Ascending aorta (tissue), 2 donors: ENCODE results near the gene RASGRF1. TPM values are rescaled to one million over a fixed set of nuclear protein-coding genes. Genes with fewer than 3 reads are reported as not detected.

ENCODE experiments used
- DNase-seq, 2 donors: peaks; one replicate each; pipeline ENCODE4 v3.0.0-alpha.2; 2019; ENCODE audit warnings: low spot score in 2 of 2
- H3K27ac ChIP-seq, 2 donors: fragments of 200-600 bp; sonication (generic); one replicate each; pipeline ENCODE4 v1.5.1; 2016 to 2017; ENCODE audit warnings: mild to moderate bottlenecking in 1 of 2
- H3K27me3 ChIP-seq: fragments of 200-600 bp; sonication (generic); one replicate; pipeline ENCODE4 v1.5.1; 2017
- H3K36me3 ChIP-seq, 2 donors: fragments of 200-600 bp; sonication (generic); one replicate each; pipeline ENCODE4 v1.5.1; 2016
- H3K4me1 ChIP-seq, 2 donors: fragments of 200-600 bp; sonication (generic); one replicate each; pipeline ENCODE4 v1.5.1; 2016 to 2017; ENCODE audit warnings: mild to moderate bottlenecking in 1 of 2
- H3K4me3 ChIP-seq, 2 donors: fragments of 200-600 bp; sonication (generic); one replicate each; pipeline ENCODE4 v1.5.1; 2016 to 2017; ENCODE audit warnings: mild to moderate bottlenecking in 1 of 2
- H3K9me3 ChIP-seq, 2 donors: fragments of 200-600 bp; sonication (generic); one replicate each; pipeline ENCODE4 v1.5.1; 2016
- intact Hi-C: fragments of 100-400 bp; cut with DNase I; formaldehyde crosslinking; loops from one replicate; pipeline ENCODE4 v1.15.1; 2023
- total RNA-seq: library from RNA; depleted of rRNA; stranded (reverse); fragments of >200 nt; gene quantifications from one replicate; pipeline ENCODE4 v1.1.0, GENCODE V29; 2016
- TF ChIP-seq, protein P1 (sequence below), 3 experiments: fragments of 200-600 bp in 2 of 3; fragments of 450-650 bp in 1 of 3; sonication (generic) in 2 of 3; IDR thresholded peaks; one replicate each; pipeline ENCODE4 v1.5.1; 2016 to 2019; ENCODE audit warnings: antibody characterized with exemption in 3 of 3, mild to moderate bottlenecking in 1 of 3, moderate library complexity in 1 of 3

RASGRF1 gene
- total RNA-seq, 1 donor from 2014 or later = not detected

GRCh38 chr15:79105141-79105540, 14.6 kb upstream of the RASGRF1 start:
- Histone ChIP-seq H3K4me3 (no peak overlapping the region), H3K4me1 (no peaks in the 10 kb centered on the region), H3K36me3 (no peaks in the 10 kb centered on the region), H3K9me3 (no peaks in the 10 kb centered on the region), H3K27ac (no peak overlapping the region), H3K27me3 (no peaks in the 10 kb centered on the region)
- intact Hi-C loops = no loop called here
- peak in 1 of 2 donors; percentile 21 for DNase-seq
- TF ChIP-seq, protein P1, sequence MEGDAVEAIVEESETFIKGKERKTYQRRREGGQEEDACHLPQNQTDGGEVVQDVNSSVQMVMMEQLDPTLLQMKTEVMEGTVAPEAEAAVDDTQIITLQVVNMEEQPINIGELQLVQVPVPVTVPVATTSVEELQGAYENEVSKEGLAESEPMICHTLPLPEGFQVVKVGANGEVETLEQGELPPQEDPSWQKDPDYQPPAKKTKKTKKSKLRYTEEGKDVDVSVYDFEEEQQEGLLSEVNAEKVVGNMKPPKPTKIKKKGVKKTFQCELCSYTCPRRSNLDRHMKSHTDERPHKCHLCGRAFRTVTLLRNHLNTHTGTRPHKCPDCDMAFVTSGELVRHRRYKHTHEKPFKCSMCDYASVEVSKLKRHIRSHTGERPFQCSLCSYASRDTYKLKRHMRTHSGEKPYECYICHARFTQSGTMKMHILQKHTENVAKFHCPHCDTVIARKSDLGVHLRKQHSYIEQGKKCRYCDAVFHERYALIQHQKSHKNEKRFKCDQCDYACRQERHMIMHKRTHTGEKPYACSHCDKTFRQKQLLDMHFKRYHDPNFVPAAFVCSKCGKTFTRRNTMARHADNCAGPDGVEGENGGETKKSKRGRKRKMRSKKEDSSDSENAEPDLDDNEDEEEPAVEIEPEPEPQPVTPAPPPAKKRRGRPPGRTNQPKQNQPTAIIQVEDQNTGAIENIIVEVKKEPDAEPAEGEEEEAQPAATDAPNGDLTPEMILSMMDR (IDR thresholded peaks at IDR 0.05) = no peak

- H3K4me3 ChIP-seq = no peak overlapping the region
- TF ChIP-seq, protein P1 (IDR thresholded peaks at IDR 0.05) = no peak
- no peak for DNase-seq
- intact Hi-C loops = no loop called here
- no peaks in the 10 kb centered on the region for H3K36me3 ChIP-seq
- no peaks in the 10 kb centered on the region for H3K27me3 ChIP-seq
- no peaks in the 10 kb centered on the region for H3K9me3 ChIP-seq
- H3K27ac ChIP-seq = no peak overlapping the region
- no peaks in the 10 kb centered on the region for H3K4me1 ChIP-seq
These were observed 12.0 kb upstream of the RASGRF1 start for GRCh38 chr15:79102595-79102994.

GRCh38 chr15:79101866-79102581, 11.4 kb upstream of the RASGRF1 start:
- peak in 1 of 2 donors; percentile 25 for DNase-seq
- Histone ChIP-seq H3K4me1 (no peaks in the 10 kb centered on the region), H3K27me3 (no peaks in the 10 kb centered on the region), H3K9me3 (no peaks in the 10 kb centered on the region), H3K36me3 (no peaks in the 10 kb centered on the region), H3K27ac (no peak overlapping the region), H3K4me3 (no peak overlapping the region)
- TF ChIP-seq, protein P1 (IDR thresholded peaks at IDR 0.05) = no peak
- intact Hi-C loops = no loop called here

GRCh38 chr15:79099692-79100091, 9.1 kb upstream of the RASGRF1 start:
- no peak for DNase-seq
- intact Hi-C loops = no loop called here
- TF ChIP-seq, protein P1 (IDR thresholded peaks at IDR 0.05) = no peak
- Histone ChIP-seq H3K36me3 (no peaks in the 10 kb centered on the region), H3K4me1 (no peaks in the 10 kb centered on the region), H3K27me3 (no peaks in the 10 kb centered on the region), H3K4me3 (no peak overlapping the region), H3K9me3 (no peaks in the 10 kb centered on the region), H3K27ac (no peak overlapping the region)

GRCh38 chr15:79094611-79095021, 4.0 kb upstream of the RASGRF1 start:
- H3K9me3 ChIP-seq = no peaks in the 10 kb centered on the region
- H3K27me3 ChIP-seq = peaks cover 8% of the 10 kb centered on the region
- no peak overlapping the region for H3K4me3 ChIP-seq
- H3K27ac ChIP-seq = no peak overlapping the region
- TF ChIP-seq, protein P1 (IDR thresholded peaks at IDR 0.05) = no peak
- H3K36me3 ChIP-seq = no peaks in the 10 kb centered on the region
- intact Hi-C loops = no loop called here
- peak in 1 of 2 donors; percentile 9 for DNase-seq
- peaks cover 8 to 12% of the 10 kb centered on the region in 2 donors for H3K4me1 ChIP-seq
